Bronchial epithelial cell (primary cell): Measurements from ENCODE around the gene SCRG1. TPM values are rescaled to one million over a fixed set of nuclear protein-coding genes. Genes with fewer than 3 reads are reported as not detected.

Experiments used
- DNase-seq: peaks from one replicate; pipeline ENCODE4 v3.0.0-alpha.2; 2010; ENCODE audit warnings: low read depth
- FAIRE-seq: peaks from 2 replicates; lab custom pipeline; 2011; peaks lifted over from hg19 to GRCh38; lab: Jason Lieb, UNC
- H3K27me3 ChIP-seq: 2 replicates; pipeline ENCODE4 v1.5.1; 2011; ENCODE audit warnings: low read length; ENCODE audit not compliant: control insufficient read depth, insufficient read depth
- H3K36me3 ChIP-seq: 2 replicates; pipeline ENCODE4 v1.5.1; 2011; ENCODE audit warnings: low read length; ENCODE audit not compliant: control insufficient read depth, insufficient read depth
- H3K4me3 ChIP-seq: 2 replicates; pipeline ENCODE4 v1.5.1; 2011; ENCODE audit warnings: mild to moderate bottlenecking, low read depth, low read length, control low read depth
- total RNA-seq: library from RNA; depleted of rRNA; stranded (reverse); fragments of >200 nt; gene quantifications from 2 replicates; pipeline ENCODE4 v1.2.1, GENCODE V29; 2014
- TF ChIP-seq, protein P1 (sequence below): IDR thresholded peaks from 2 replicates; pipeline ENCODE4 v1.5.1; 2011; ENCODE audit warnings: mild to moderate bottlenecking, moderate library complexity, low read length, control low read depth, inconsistent platforms; ENCODE audit not compliant: insufficient read depth, severe bottlenecking

The SCRG1 gene
- total RNA-seq = not detected in 2 replicates

DNA sequence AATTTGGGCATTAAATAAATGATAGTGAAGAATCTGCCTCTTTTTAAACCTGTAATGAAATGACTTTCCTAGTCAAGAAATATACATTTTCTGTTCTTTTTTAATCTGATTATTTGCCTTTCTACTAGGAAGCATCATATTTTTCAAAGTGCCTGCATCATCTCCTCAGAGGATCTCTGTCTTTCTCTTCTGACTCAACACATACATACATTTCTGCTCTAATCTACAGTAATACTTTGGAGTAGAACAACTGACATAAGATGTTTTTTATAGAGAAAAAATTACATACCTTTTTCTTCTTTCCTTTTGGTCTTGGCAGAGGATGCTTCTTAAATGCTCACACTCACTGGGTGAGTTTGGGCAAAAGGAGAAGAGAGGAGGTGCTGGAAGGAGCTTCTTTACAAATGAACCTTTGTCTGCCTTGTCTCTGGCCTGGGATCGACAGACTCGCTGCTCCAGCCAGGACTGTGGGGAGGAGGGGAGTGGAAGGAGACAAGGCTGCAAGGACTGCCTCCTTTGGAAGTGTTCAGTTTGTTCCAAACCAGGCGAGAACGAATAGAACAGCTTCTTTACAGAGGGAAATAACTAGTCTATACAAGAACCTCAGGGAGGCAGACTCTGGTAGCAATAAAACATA, at the start of gene SCRG1:
Gene SCRG1, minus strand, starts transcription at position 338 of the 637 bp plus-strand sequence. CDS start 7,702 bp downstream, outside the sequence.
- DNase-seq = no peak
- H3K36me3 ChIP-seq = no peaks in the 10 kb centered on the region
- no peak for FAIRE-seq
- H3K27me3 ChIP-seq = peaks cover 2% of the 10 kb centered on the region
- no peak within 1 kb of the TSS for H3K4me3 ChIP-seq
- TF ChIP-seq, protein P1, sequence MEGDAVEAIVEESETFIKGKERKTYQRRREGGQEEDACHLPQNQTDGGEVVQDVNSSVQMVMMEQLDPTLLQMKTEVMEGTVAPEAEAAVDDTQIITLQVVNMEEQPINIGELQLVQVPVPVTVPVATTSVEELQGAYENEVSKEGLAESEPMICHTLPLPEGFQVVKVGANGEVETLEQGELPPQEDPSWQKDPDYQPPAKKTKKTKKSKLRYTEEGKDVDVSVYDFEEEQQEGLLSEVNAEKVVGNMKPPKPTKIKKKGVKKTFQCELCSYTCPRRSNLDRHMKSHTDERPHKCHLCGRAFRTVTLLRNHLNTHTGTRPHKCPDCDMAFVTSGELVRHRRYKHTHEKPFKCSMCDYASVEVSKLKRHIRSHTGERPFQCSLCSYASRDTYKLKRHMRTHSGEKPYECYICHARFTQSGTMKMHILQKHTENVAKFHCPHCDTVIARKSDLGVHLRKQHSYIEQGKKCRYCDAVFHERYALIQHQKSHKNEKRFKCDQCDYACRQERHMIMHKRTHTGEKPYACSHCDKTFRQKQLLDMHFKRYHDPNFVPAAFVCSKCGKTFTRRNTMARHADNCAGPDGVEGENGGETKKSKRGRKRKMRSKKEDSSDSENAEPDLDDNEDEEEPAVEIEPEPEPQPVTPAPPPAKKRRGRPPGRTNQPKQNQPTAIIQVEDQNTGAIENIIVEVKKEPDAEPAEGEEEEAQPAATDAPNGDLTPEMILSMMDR = no peak

DNA sequence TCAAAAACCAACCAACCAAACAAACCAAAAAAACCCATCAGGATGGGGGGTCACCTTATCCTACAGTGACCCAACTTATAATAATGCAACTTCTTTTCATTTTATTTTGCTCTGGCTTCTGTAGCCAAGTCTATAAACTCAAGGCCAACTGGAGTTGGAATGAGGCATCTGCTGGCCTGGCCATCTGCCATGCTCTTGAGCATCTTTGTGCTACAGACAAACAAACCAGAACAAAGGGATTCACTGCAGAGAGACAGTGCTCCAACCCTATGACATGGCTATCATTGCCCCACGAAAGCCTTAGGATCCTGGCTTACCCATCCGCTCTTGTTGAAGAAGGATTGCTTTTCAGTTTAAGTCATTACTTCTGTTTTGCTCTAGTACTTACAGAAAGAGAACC, 49.2 kb upstream of the SCRG1 start:
- TF ChIP-seq, protein P1 = no peak
- DNase-seq = no peak
- Histone ChIP-seq H3K4me3 (no peak overlapping the region), H3K36me3 (no peaks in the 10 kb centered on the region), H3K27me3 (no peaks in the 10 kb centered on the region)
- no peak for FAIRE-seq

DNA sequence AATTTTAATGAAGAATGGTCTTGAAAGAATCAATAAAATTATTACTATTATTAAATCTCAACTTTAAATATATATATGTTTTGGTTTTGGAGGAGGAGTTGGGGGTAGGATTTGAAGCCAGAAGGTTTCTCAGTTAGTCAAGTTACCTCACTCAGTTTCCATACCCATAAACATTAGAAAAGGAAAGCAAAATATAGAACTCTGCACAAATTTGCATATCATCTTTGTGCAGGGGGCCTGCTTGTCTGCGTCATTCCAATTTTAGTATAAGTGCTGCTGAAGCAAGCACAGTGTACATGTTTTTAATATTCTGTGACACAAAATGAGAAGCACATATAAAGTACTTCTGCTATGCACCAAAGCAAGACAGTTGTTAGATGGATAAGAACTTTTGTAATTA, 47.5 kb upstream of the SCRG1 start:
- H3K27me3 ChIP-seq = no peaks in the 10 kb centered on the region
- no peak for FAIRE-seq
- H3K4me3 ChIP-seq = no peak overlapping the region
- no peaks in the 10 kb centered on the region for H3K36me3 ChIP-seq
- TF ChIP-seq, protein P1 = no peak
- DNase-seq = no peak

DNA sequence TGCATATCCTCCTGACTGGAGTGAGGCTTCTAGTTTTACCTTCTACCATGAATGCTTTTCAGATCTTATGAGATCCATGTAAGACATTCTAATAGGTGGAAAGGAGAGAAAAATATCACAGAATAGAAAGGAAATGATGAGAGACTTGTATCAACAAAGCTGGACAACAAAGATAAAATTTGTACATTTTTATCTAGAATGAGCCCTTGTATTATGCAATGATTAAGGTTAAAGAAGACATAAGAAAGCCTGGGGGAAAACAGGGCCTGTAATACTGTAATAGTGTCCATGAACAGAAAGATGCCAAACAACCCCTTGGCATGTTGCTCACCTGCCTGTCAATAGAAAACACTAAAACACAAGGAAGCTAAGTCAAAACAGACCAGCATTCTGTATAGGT, 44.2 kb upstream of the SCRG1 start:
- Histone ChIP-seq H3K36me3 (no peaks in the 10 kb centered on the region), H3K4me3 (no peak overlapping the region), H3K27me3 (no peaks in the 10 kb centered on the region)
- TF ChIP-seq, protein P1 = no peak
- no peak for FAIRE-seq
- DNase-seq = no peak

DNA sequence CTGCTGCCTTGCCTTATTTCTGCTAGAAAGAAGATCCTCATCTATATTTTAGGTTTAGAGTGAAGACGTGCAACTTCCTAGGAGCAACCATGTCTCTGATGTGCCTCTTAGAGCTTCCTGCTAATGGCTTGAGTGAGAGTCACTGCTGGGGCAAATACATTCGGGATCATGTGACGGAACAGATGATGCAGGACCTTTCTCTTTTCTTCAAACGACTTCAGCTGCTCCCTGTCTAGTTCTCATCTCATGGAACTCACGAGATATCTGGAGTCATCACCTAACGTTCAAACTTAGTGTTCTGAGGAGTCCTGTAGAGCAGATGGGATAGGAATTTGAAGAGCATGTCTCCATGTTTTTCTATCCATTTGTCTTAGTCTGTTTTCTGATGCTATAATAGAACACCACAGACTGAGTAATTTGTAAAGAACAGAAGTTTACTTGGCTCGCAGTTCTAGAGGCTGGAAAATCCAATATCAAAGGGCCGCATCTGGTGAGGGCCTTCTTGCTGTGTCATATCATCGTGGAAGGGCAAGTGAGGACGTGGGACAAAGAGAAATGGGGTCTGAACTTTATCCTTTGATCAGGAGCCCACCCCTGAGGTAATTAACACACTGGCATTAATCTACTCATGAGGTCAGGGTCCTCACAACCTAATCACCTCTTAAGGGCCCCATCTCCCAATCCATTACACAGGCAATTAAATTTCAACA, 43.5 kb upstream of the SCRG1 start:
- Histone ChIP-seq H3K36me3 (no peaks in the 10 kb centered on the region), H3K4me3 (no peak overlapping the region), H3K27me3 (no peaks in the 10 kb centered on the region)
- DNase-seq (no peak), FAIRE-seq (no peak)
- TF ChIP-seq, protein P1 = no peak
